K562 (cell line): Measurements from ENCODE around the gene GCNA. TPM values are rescaled to one million over a fixed set of nuclear protein-coding genes. Genes with fewer than 3 reads are reported as not detected.

Experiments used
- ATF1 ChIP-seq, 2 experiments: fragments of 450-650 bp in 1 of 2; IDR thresholded peaks; 2 replicates each; pipeline ENCODE4 v1.6.1; 2016; ENCODE audit warnings: missing compliant biosample characterization in 1 of 2, missing genetic modification characterization in 1 of 2
- CBFA2T3 ChIP-seq: fragments of 450-650 bp; IDR thresholded peaks from 2 replicates; pipeline ENCODE4 v1.6.1; 2017
- CHAMP1 ChIP-seq: fragments of 450-650 bp; IDR thresholded peaks from 2 replicates; pipeline ENCODE4 v1.6.1; 2016; ENCODE audit warnings: mild to moderate bottlenecking
- CXXC5 ChIP-seq: fragments of 250-450 bp; sonication (Bioruptor Pico); IDR thresholded peaks from 2 replicates; pipeline ENCODE4 v1.8.0; 2022; ENCODE audit warnings: inconsistent platforms, mild to moderate bottlenecking, moderate library complexity
- DPF2 ChIP-seq: fragments of 450-650 bp; IDR thresholded peaks from 2 replicates; pipeline ENCODE4 v1.6.1; 2016
- GABPA ChIP-seq: fragments of 200-800 bp; sonication (Bioruptor generic); conservative IDR thresholded peaks from 2 replicates; pipeline ENCODE4 v1.6.1; 2016; ENCODE audit warnings: low read depth, missing genetic modification characterization, missing compliant biosample characterization
- GABPB2 ChIP-seq: fragments of 250-450 bp; sonication (Bioruptor Pico); conservative IDR thresholded peaks from 2 replicates; pipeline ENCODE4 v1.5.1; 2021; ENCODE audit warnings: mild to moderate bottlenecking
- NFIC ChIP-seq: fragments of 450-650 bp; IDR thresholded peaks from 2 replicates; pipeline ENCODE4 v1.6.1; 2017; ENCODE audit warnings: mild to moderate bottlenecking, inconsistent platforms
- POLR2AphosphoS5 ChIP-seq: IDR thresholded peaks from 2 replicates; pipeline ENCODE4 v1.6.1; 2011; ENCODE audit warnings: mild to moderate bottlenecking, low read depth, low read length, moderate library complexity; ENCODE audit not compliant: control insufficient read depth, insufficient read depth
- RBM14 ChIP-seq: fragments of 200-400 bp; formaldehyde crosslinking; IDR thresholded peaks from 2 replicates; pipeline ENCODE4 v1.6.1; 2018; ENCODE audit warnings: low read depth, mild to moderate bottlenecking, low read length, moderate library complexity, borderline replicate concordance; ENCODE audit not compliant: insufficient read depth
- SAP30 ChIP-seq: fragments of 200-600 bp; sonication (generic); IDR thresholded peaks from 2 replicates; pipeline ENCODE4 v1.6.1; 2012; ENCODE audit warnings: borderline replicate concordance, low read depth, mild to moderate bottlenecking, moderate library complexity, low read length, control low read depth, inconsistent platforms; ENCODE audit not compliant: insufficient read depth, poor library complexity, severe bottlenecking
- SOX6 ChIP-seq: fragments of 450-650 bp; IDR thresholded peaks from 2 replicates; pipeline ENCODE4 v1.6.1; 2014; ENCODE audit warnings: mild to moderate bottlenecking
- THAP7 ChIP-seq: fragments of 250-450 bp; sonication (Bioruptor Pico); IDR thresholded peaks from 2 replicates; pipeline ENCODE4 v1.5.0; 2021
- THRB ChIP-seq: fragments of 450-650 bp; formaldehyde crosslinking; conservative IDR thresholded peaks from 2 replicates; pipeline ENCODE4 v1.4.0; 2022; ENCODE audit warnings: mild to moderate bottlenecking, missing genetic modification characterization
- ZNF134 ChIP-seq: fragments of 250-450 bp; sonication (Bioruptor Pico); conservative IDR thresholded peaks from 2 replicates; pipeline ENCODE4 v1.4.0; 2020
- ZNF224 ChIP-seq: sonication (generic); formaldehyde crosslinking; IDR thresholded peaks from 2 replicates; pipeline ENCODE4 v1.8.0; 2022; ENCODE audit warnings: mild to moderate bottlenecking, missing genetic modification reagents
- ZNF232 ChIP-seq: sonication (generic); formaldehyde crosslinking; IDR thresholded peaks from 2 replicates; pipeline ENCODE4 v1.8.0; 2022; ENCODE audit warnings: mild to moderate bottlenecking, missing genetic modification reagents
- ZNF445 ChIP-seq: fragments of 250-450 bp; sonication (Bioruptor Pico); IDR thresholded peaks from 2 replicates; pipeline ENCODE4 v1.4.0; 2020; ENCODE audit warnings: low read depth, mild to moderate bottlenecking, moderate library complexity
- ZNF584 ChIP-seq: fragments of 200-800 bp; sonication (Bioruptor generic); IDR thresholded peaks from 2 replicates; pipeline ENCODE4 v1.6.1; 2016; ENCODE audit warnings: low read depth, mild to moderate bottlenecking, missing genetic modification characterization, missing compliant biosample characterization
- ZNF644 ChIP-seq: fragments of 200-800 bp; sonication (Bioruptor generic); IDR thresholded peaks from 2 replicates; pipeline ENCODE4 v1.6.1; 2016; ENCODE audit warnings: low read depth, missing genetic modification characterization, missing compliant biosample characterization
- ZNF79 ChIP-seq: fragments of 250-450 bp; sonication (Bioruptor Pico); IDR thresholded peaks from 2 replicates; pipeline ENCODE4 v1.4.0; 2020; ENCODE audit warnings: low read depth, mild to moderate bottlenecking, moderate library complexity
- polyA plus RNA-seq, 8 experiments: library from polyadenylated mRNA; depleted of rRNA in 4 of 8; stranded (reverse) in 5 of 8; unstranded in 3 of 8; fragments of >200 nt; fragmentation: Nextera tagmentation in 2 of 8; fragmentation: Illumina TruSeq in 1 of 8; extraction: Ambion mirVana in 2 of 8; extraction: Trizol in 1 of 8; gene quantifications; 2 replicates each; pipeline versions ENCODE4 v1.2.1 to v1.2.3, GENCODE V29; 2011 to 2014; ENCODE audit warnings: inconsistent platforms in 1 of 8, missing spikeins in 1 of 8
- total RNA-seq, 7 experiments: library from RNA; depleted of rRNA in 6 of 7; stranded (reverse); fragments of >200 nt in 6 of 7; fragmentation: Illumina TruSeq in 2 of 7; extraction: Trizol in 2 of 7; gene quantifications; 2 replicates each; pipeline versions ENCODE4 v1.2.1 to v1.2.3, GENCODE V29; 2011 to 2021; ENCODE audit warnings: low replicate concordance in 1 of 7

GCNA gene
- total and polyA plus RNA-seq, 9 of the 15 experiments (the other 6 are each of a cell fraction or from before 2014, with no cell fraction given), result 0.27 to 1.5 (median 0.86) TPM

GRCh38 chrX:71532078-71532752 is 46.0 kb upstream of the GCNA start (continued):
- no peak for TF ChIP-seq ZNF224 (CRISPR knock-in tag)
- TF ChIP-seq CBFA2T3, result peak; percentile 49
- peak; percentile 18 for TF ChIP-seq SAP30
- TF ChIP-seq RBM14, result no peak
- TF ChIP-seq ZNF445 (CRISPR knock-in tag), result no peak
- no peak for TF ChIP-seq GABPB2 (CRISPR knock-in tag)
- 0 out of 2 replicates have a peak, but pooled peaks have one; percentile 8 for TF ChIP-seq ZNF644 (tag)
- 0 out of 2 replicates have a peak, but pooled peaks have one; percentile 2 for TF ChIP-seq ZNF584 (CRISPR knock-in tag)
- no peak for TF ChIP-seq ZNF232 (CRISPR knock-in tag)
- TF ChIP-seq CXXC5 (CRISPR knock-in tag), result no peak
- TF ChIP-seq ZNF79 (CRISPR knock-in tag), result no peak
- TF ChIP-seq GABPA (tag), result no peak
- 0 out of 2 replicates have a peak, but pooled peaks have one; percentile 44 for TF ChIP-seq SOX6
- TF ChIP-seq ATF1 (CRISPR knock-in tag; IDR thresholded peaks at IDR 0.05), result no peak
- no peak for TF ChIP-seq ATF1 (tag; IDR thresholded peaks at IDR 0.05)
- TF ChIP-seq DPF2, result 0 out of 2 replicates have a peak, but pooled peaks have one; percentile 3
- no peak for TF ChIP-seq CHAMP1
- TF ChIP-seq THAP7 (CRISPR knock-in tag), result no peak
- TF ChIP-seq ZNF134 (CRISPR knock-in tag), result no peak
- TF ChIP-seq NFIC, result no peak
- TF ChIP-seq THRB (CRISPR knock-in tag), result no peak
- TF ChIP-seq POLR2AphosphoS5, result no peak
